GM20000 (cell line): Measurements from ENCODE around the gene SLCO4A1.

Source experiments
- DNase-seq: peaks from one replicate; pipeline ENCODE4 v3.0.0; 2012; ENCODE audit warnings: low spot score
- CTCF ChIP-seq: IDR thresholded peaks from 2 replicates; pipeline ENCODE4 v1.5.1; 2012; ENCODE audit warnings: mild to moderate bottlenecking, control low read depth; ENCODE audit errors: extremely low read depth, missing control alignments

SLCO4A1 gene

GRCh38 chr20:62667530-62668440, 25.5 kb downstream of the SLCO4A1 start:
- DNase-seq, result no peak
- no peak for TF ChIP-seq CTCF

GRCh38 chr20:62668441-62669027, 26.2 kb downstream of the SLCO4A1 start:
- peak; percentile 61 for TF ChIP-seq CTCF
- DNase-seq, result peak; percentile 80

DNA sequence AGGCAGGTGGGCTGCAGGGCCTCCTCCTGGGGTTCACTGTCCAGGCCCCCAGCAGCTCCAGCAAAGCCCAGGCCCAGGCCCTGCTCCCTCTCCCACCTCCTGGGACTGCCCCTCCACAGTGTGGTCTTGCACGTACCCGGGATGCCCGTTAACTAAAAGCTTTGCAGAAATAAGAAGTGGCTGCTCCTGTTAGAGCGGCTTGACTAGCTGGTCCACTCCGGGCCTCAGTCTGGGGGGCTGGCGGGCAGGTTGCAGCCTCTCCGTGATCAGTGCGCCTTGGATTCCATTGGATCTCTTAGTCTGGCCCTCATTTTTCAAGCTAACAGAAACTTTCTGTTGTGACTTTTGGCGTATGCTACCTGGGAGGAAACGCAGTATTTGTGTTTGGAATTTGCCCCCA, 26.9 kb downstream of the SLCO4A1 start:
- no peak for DNase-seq
- TF ChIP-seq CTCF, result no peak

DNA sequence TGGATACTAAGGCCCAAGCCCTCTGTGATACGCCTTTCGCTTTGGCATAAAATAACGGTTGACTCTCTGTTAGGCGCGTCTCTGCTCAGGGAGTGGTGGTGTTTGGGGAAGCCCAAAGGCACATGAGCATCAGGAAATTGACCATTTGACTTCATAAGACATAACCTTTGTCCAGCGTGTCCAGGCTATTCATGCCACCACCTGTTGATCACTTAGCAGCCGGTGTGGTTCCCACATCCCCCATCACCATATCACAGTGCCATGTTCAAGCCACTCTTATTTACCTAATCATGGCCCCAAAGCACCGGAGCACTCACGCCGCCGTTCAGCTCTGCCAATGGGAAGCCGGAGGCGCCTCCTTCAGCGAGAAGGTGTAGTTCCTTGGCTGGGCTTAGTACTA, 27.9 kb downstream of the SLCO4A1 start:
- no peak for DNase-seq
- TF ChIP-seq CTCF, result no peak

- no peak for TF ChIP-seq CTCF
- no peak for DNase-seq
These were observed 28.7 kb downstream of the SLCO4A1 start for GRCh38 chr20:62670998-62671397.

DNA sequence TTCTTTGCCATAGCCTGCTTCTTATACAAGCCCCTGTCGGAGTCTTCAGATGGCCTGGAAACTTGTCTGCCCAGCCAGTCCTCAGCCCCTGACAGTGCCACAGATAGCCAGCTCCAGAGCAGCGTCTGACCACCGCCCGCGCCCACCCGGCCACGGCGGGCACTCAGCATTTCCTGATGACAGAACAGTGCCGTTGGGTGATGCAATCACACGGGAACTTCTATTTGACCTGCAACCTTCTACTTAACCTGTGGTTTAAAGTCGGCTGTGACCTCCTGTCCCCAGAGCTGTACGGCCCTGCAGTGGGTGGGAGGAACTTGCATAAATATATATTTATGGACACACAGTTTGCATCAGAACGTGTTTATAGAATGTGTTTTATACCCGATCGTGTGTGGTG, 29.5 kb downstream of the SLCO4A1 start:
- DNase-seq, result no peak
- no peak for TF ChIP-seq CTCF

DNA sequence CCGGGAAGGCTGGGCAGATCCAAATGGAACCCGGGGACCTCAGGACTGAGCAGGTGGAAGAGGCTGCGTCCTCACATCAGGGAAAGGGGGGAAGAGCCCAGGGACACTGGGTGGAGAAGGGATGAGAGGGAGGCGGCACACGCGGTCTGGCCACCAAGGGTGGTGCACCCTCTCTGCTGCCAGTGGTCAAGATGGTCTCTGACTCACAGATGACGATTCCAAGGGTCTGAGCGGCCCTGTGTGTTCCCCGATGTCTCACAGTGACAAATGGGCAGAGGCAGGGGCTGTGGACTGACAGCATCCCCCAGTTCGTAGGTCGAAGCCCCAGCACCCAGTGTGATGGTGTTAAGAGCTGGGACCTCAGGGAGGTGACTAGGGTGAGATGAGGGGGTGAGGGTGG, 32.1 kb downstream of the SLCO4A1 start:
- no peak for DNase-seq
- TF ChIP-seq CTCF, result no peak
